Activated B cell treated with CpG ODN at 0.5 μM for 24 hours (primary cell): ENCODE measurements around the gene STXBP3. TPM values are rescaled to one million over a fixed set of nuclear protein-coding genes. Genes with fewer than 3 reads are reported as not detected.
"Not testable (repeated sequence)": the region's sequence is repeated elsewhere in the genome, so short reads cannot be mapped to it uniquely, and the experiment has no call there.

Experiments
- ATAC-seq: fragments of 200-7000 bp; cut with Tn5 transposase; one replicate; pipeline ENCODE4 v1.10.0; 2021; ENCODE audit warnings: low read depth, mild to moderate bottlenecking, moderate library complexity
- CTCF ChIA-PET: fragments of 350-600 bp; sonication (Branson Sonifier 250); formaldehyde crosslinking; loops from one replicate; lab custom pipeline; 2021; ENCODE audit warnings: antibody characterized with exemption; lab: Charles Lee
- POLR2A ChIA-PET: fragments of 350-600 bp; sonication (Branson Sonifier 250); formaldehyde crosslinking; loops from one replicate; lab custom pipeline; 2021; ENCODE audit warnings: antibody characterized with exemption; lab: Charles Lee
- DNase-seq: peaks from one replicate; pipeline ENCODE4 v3.0.0; 2022
- H3K27ac Mint-ChIP-seq: one replicate; pipeline ENCODE4 v1.8.0; 2020; ENCODE audit warnings: mixed read lengths
- H3K27me3 Mint-ChIP-seq: one replicate; pipeline ENCODE4 v1.8.0; 2021; ENCODE audit warnings: mixed read lengths
- H3K36me3 Mint-ChIP-seq: one replicate; pipeline ENCODE4 v1.8.0; 2021; ENCODE audit warnings: low read depth, mixed read lengths
- H3K4me1 Mint-ChIP-seq: one replicate; pipeline ENCODE4 v1.8.0; 2021; ENCODE audit warnings: mixed read lengths
- H3K4me3 Mint-ChIP-seq: one replicate; pipeline ENCODE4 v1.8.0; 2020; ENCODE audit warnings: mild to moderate bottlenecking, mixed read lengths
- H3K9me3 Mint-ChIP-seq: one replicate; pipeline ENCODE4 v1.8.0; 2020; ENCODE audit warnings: mixed read lengths
- intact Hi-C: fragments of 100-400 bp; cut with micrococcal nuclease; formaldehyde crosslinking; loops from one replicate; pipeline ENCODE4 v1.15.1; 2024
- total RNA-seq: library from RNA; stranded (reverse); gene quantifications from 2 replicates; pipeline ENCODE4 v1.2.3, GENCODE V29; 2022
- TF ChIP-seq, protein P1 (sequence below): fragments of 200-600 bp; IDR thresholded peaks from one replicate; pipeline ENCODE4 v1.8.0; 2022; ENCODE audit warnings: antibody characterized with exemption, mild to moderate bottlenecking

Gene STXBP3
- total RNA-seq, 1 donor from 2014 or later = 46.4 TPM

DNA sequence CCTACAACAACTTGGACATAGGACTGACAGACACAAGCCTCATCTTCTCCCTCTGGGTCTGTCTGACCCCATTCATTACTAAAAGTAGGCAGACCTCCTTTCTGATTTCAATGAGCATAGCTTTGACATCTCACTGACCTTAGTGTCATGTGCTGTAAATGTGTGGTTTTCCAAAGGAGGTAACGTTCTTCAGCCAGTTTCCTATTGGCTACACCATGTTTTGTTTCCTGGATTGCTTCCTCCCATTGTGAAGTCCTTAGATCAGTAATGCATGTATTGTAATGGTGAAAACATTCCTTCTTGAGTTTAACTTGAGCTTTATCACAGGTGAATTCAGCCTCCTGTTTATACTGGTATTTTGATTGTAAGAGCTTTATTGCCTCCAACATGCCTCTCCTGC is 20.6 kb downstream of the STXBP3 start:
- Mint-ChIP-seq H3K27me3 (no peaks in the 10 kb centered on the region), H3K27ac (no peak overlapping the region), H3K36me3 (peaks cover 51% of the 10 kb centered on the region), H3K4me1 (no peaks in the 10 kb centered on the region), H3K9me3 (no peaks in the 10 kb centered on the region), H3K4me3 (no peak overlapping the region)
- DNase-seq (no peak), ATAC-seq (no peak)
- intact Hi-C loops = no loop called here
- POLR2A ChIA-PET = no interaction called here
- CTCF ChIA-PET = no interaction called here
- TF ChIP-seq, protein P1, sequence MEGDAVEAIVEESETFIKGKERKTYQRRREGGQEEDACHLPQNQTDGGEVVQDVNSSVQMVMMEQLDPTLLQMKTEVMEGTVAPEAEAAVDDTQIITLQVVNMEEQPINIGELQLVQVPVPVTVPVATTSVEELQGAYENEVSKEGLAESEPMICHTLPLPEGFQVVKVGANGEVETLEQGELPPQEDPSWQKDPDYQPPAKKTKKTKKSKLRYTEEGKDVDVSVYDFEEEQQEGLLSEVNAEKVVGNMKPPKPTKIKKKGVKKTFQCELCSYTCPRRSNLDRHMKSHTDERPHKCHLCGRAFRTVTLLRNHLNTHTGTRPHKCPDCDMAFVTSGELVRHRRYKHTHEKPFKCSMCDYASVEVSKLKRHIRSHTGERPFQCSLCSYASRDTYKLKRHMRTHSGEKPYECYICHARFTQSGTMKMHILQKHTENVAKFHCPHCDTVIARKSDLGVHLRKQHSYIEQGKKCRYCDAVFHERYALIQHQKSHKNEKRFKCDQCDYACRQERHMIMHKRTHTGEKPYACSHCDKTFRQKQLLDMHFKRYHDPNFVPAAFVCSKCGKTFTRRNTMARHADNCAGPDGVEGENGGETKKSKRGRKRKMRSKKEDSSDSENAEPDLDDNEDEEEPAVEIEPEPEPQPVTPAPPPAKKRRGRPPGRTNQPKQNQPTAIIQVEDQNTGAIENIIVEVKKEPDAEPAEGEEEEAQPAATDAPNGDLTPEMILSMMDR = no peak

DNA sequence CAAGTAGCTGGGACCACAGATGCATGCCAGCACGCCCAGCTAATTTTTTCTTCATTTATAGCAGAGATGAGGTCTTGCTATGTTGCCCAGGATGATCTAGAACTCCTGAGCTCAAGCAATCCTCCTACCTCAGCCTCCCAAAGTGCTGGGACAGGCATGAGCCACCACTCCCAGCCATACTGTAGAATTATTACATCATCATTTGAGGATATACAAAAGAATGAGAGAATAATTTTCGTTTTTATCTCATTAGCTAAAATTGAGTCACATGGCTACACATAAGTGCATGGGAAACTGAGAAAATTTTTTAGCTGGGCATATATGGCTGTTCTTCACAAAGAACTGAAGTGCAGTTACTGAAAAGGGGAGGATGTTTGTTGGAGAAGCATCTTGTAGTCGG is 21.2 kb downstream of the STXBP3 start:
- intact Hi-C loops = no loop called here
- Mint-ChIP-seq H3K9me3 (no peaks in the 10 kb centered on the region), H3K4me3 (no peak overlapping the region), H3K27ac (no peak overlapping the region), H3K4me1 (no peaks in the 10 kb centered on the region), H3K27me3 (no peaks in the 10 kb centered on the region), H3K36me3 (peaks cover 49% of the 10 kb centered on the region)
- ATAC-seq (no peak), DNase-seq (no peak)
- POLR2A ChIA-PET = no interaction called here
- TF ChIP-seq, protein P1 = no peak
- CTCF ChIA-PET = no interaction called here

DNA sequence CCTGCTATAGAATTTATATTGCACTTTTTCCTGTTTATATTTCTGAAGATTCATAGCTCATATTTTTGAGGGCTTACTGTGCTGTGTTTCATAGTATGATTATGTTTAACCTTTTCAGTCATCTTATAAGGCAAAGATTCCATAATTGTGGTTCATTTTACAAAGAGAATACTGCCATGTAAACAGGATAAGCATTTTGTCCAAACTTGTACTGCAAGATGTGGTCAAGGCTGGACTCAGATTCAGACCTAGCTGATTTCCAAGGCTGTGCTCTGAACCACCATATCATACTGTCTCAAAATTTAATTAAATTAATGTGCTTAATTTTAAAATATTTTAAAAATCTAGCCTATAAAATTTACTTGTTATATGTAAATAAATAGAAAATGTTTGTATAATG is 31.4 kb downstream of the STXBP3 start:
- DNase-seq (no peak), ATAC-seq (no peak)
- H3K4me1 Mint-ChIP-seq = no peaks in the 10 kb centered on the region
- H3K36me3 Mint-ChIP-seq = peaks cover 72% of the 10 kb centered on the region
- no peak overlapping the region for H3K27ac Mint-ChIP-seq
- intact Hi-C loops = loop anchor here (2.0 kb wide), 1 partner anchor 15 kb away; no protein-coding TSS in a partner anchor
- H3K4me3 Mint-ChIP-seq = no peak overlapping the region
- no peaks in the 10 kb centered on the region for H3K27me3 Mint-ChIP-seq
- H3K9me3 Mint-ChIP-seq = no peaks in the 10 kb centered on the region
- ChIA-PET POLR2A (no interaction called here), CTCF (no interaction called here)
- TF ChIP-seq, protein P1 = no peak

DNA sequence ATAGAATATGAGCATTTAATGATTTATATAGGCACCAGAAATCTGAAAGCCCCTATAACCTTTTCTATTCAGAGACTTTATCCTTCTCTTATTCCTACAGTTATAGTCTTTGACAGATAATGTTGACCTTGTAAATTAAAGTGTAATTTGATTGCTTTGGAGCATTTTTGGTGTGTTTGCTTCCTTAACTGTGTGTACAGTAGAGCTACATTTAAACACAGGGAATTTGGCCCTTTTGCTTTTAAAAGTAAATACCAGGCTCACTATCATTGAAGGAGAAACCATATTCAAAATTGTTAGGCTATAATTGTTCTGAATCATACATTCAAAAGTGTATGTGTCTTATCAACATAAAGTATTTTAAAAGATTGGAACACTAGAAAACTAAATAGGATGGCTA is 33.0 kb downstream of the STXBP3 start:
- Mint-ChIP-seq H3K4me3 (no peak overlapping the region), H3K27me3 (no peaks in the 10 kb centered on the region), H3K27ac (no peak overlapping the region), H3K9me3 (peaks cover 12% of the 10 kb centered on the region), H3K36me3 (peaks cover 73% of the 10 kb centered on the region), H3K4me1 (no peaks in the 10 kb centered on the region)
- intact Hi-C loops = loop anchor here (2.0 kb wide), 1 partner anchor 13 kb away; no protein-coding TSS in a partner anchor
- ATAC-seq (no peak), DNase-seq (no peak)
- TF ChIP-seq, protein P1 = no peak
- ChIA-PET POLR2A (no interaction called here), CTCF (no interaction called here)

DNA sequence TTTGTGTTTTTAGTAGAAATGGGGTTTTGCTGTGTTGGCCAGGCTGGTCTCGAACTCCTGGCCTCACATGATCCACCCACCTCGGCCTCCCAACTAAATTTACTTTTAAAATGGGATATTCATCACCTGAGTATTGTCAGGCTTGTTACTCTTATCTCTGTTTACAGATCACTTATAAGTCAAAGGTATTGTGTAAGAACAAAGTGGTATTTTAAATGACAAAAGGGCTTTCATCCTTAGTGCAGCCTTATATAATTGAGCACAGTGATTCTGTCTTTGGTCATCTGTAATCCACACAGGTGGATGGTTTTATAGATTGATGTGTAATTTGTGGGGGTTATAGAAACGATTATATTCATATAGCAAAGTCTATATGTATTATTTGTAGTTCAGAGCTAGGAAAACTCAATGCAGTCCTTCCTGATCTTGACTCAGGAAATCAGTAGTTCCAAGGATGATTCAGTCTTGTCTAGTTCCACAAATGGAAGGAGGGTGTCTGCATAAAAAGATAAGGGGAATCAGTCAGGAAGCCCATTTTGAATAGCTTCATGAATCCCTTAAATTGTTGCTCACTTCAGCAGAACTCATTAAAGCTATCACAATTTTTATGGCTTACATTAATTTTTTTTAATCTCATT is 34.6 kb downstream of the STXBP3 start:
- Mint-ChIP-seq H3K36me3 (peaks cover 78% of the 10 kb centered on the region), H3K27ac (no peak overlapping the region), H3K9me3 (peaks cover 26% of the 10 kb centered on the region), H3K4me3 (no peak overlapping the region), H3K27me3 (no peaks in the 10 kb centered on the region), H3K4me1 (no peaks in the 10 kb centered on the region)
- POLR2A ChIA-PET = no interaction called here
- no peak for ATAC-seq
- CTCF ChIA-PET = no interaction called here
- intact Hi-C loops = no loop called here
- DNase-seq = no peak
- TF ChIP-seq, protein P1 = no peak

DNA sequence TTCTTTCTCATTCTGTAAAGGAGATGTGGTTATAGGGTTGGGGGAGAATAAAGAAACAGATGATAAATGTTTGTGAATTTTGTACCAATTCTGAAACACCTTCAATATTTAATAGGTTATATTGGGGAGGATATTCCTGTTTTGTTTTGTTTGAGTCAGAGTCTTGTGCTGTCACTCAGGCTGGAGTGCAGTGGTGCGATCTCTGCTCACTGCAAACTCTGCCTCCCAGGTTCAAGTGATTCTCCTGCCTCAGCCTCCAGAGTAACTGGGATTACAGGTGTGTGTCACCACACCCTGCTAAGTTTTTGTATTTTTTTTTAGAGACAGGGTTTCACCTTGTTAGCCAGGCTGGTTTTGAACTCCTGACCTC is 35.1 kb downstream of the STXBP3 start:
- intact Hi-C loops, POLR2A ChIA-PET, CTCF ChIA-PET: not testable (repeated sequence)

More for the DNA sequence above, 35.1 kb downstream of the STXBP3 start:
- not testable (repeated sequence) for H3K27ac Mint-ChIP-seq, DNase-seq, H3K4me3 Mint-ChIP-seq, H3K4me1 Mint-ChIP-seq, ATAC-seq, H3K27me3 Mint-ChIP-seq
- Mint-ChIP-seq H3K36me3 (peaks cover 79% of the 10 kb centered on the region), H3K9me3 (peaks cover 27% of the 10 kb centered on the region)
